Measurements from ENCODE around the gene NSUN4. TPM values are rescaled to one million over a fixed set of nuclear protein-coding genes. Genes with fewer than 3 reads are reported as not detected.

Gene NSUN4
- total and polyA plus RNA-seq, 2 of the 13 experiments (the other 11 are each of a cell fraction or from before 2014, with no cell fraction given) = 21.5 to 23.5 TPM

DNA sequence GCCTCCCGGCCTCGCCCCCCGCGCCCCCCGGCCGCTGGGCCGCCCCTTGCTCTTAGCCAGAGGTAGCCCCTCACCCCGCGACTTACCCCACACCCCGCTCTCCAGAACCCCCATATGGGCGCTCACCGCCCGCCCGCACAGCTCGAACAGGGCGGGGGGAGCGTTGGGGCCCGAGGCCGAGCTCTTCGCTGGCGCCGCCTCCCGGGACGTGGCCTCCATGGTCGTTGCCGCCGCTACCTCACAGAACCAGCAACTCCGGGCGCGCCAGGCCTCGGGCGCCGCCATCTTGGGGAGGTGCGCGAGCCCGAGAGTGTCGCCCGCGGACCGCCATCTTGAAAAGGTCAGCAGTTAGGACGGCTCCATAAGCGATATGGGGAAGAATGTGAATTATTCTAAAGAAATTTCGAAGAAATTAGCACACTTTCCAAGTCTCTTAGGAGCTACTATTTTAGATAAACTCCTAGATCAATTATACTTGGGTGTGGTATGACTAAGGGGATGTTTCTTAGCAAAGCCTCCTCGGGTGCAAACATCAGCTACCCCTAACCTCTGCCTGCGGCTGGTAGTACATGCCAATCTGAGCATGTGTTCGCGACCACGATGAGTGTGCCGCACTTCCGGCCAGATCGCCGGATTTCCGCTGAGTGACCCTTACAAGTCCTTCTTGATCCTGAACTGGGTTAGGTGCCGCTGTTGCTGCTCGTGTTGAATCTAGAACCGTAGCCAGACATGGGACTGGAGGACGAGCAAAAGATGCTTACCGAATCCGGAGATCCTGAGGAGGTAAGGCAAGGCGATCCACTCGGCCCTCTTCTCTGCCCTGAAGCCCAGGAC lies 37.4 kb upstream of the NSUN4 start, which contains the start of the genes LRRC41 and UQCRH (continued):
- TF ChIP-seq, protein P1, sequence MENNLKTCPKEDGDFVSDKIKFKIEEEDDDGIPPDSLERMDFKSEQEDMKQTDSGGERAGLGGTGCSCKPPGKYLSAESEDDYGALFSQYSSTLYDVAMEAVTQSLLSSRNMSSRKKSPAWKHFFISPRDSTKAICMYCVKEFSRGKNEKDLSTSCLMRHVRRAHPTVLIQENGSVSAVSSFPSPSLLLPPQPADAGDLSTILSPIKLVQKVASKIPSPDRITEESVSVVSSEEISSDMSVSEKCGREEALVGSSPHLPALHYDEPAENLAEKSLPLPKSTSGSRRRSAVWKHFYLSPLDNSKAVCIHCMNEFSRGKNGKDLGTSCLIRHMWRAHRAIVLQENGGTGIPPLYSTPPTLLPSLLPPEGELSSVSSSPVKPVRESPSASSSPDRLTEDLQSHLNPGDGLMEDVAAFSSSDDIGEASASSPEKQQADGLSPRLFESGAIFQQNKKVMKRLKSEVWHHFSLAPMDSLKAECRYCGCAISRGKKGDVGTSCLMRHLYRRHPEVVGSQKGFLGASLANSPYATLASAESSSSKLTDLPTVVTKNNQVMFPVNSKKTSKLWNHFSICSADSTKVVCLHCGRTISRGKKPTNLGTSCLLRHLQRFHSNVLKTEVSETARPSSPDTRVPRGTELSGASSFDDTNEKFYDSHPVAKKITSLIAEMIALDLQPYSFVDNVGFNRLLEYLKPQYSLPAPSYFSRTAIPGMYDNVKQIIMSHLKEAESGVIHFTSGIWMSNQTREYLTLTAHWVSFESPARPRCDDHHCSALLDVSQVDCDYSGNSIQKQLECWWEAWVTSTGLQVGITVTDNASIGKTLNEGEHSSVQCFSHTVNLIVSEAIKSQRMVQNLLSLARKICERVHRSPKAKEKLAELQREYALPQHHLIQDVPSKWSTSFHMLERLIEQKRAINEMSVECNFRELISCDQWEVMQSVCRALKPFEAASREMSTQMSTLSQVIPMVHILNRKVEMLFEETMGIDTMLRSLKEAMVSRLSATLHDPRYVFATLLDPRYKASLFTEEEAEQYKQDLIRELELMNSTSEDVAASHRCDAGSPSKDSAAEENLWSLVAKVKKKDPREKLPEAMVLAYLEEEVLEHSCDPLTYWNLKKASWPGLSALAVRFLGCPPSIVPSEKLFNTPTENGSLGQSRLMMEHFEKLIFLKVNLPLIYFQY (CRISPR knock-in tag; IDR thresholded peaks at IDR 0.05; ENCODE audit: borderline replicate concordance) = peak; percentile 10; the same call in 1 of the 2 replicates
- TF ChIP-seq YEATS2 (CRISPR knock-in tag; IDR thresholded peaks at IDR 0.05; ENCODE audit: borderline replicate concordance) (peak; percentile 19; the same call in 1 of the 2 replicates), MYC (CRISPR knock-in tag; IDR thresholded peaks at IDR 0.05; ENCODE audit: borderline replicate concordance) (peak; percentile 88), ZNF607 (CRISPR knock-in tag; IDR thresholded peaks at IDR 0.05; ENCODE audit: borderline replicate concordance) (peak; percentile 62; the same call in 1 of the 2 replicates), NFE2L1 (CRISPR knock-in tag; IDR thresholded peaks at IDR 0.05; ENCODE audit: borderline replicate concordance) (no peak), TCF12 (IDR thresholded peaks at IDR 0.05) (no peak), TCF12 (CRISPR knock-in tag; IDR thresholded peaks at IDR 0.05) (no peak), FOXO1 (CRISPR knock-in tag; IDR thresholded peaks at IDR 0.05) (peak; percentile 16; the same call in 1 of the 2 replicates), ISX (CRISPR knock-in tag; conservative IDR thresholded peaks at IDR 0.05) (no peak), RFXAP (CRISPR knock-in tag; IDR thresholded peaks at IDR 0.05; ENCODE audit: borderline replicate concordance) (no peak), HNRNPK (IDR thresholded peaks at IDR 0.05; ENCODE audit: low read depth, low read length, poor library complexity, severe bottlenecking) (peak; percentile 77), ZFP90 (CRISPR knock-in tag; IDR thresholded peaks at IDR 0.05; ENCODE audit: borderline replicate concordance) (peak; percentile 24; the same call in 1 of the 2 replicates), YY1 (IDR thresholded peaks at IDR 0.05; ENCODE audit: insufficient read depth, insufficient replicate concordance, low read depth, low read length) (peak; percentile 99), NFRKB (IDR thresholded peaks at IDR 0.05) (peak; percentile 66)
- TF ChIP-seq, protein P2, sequence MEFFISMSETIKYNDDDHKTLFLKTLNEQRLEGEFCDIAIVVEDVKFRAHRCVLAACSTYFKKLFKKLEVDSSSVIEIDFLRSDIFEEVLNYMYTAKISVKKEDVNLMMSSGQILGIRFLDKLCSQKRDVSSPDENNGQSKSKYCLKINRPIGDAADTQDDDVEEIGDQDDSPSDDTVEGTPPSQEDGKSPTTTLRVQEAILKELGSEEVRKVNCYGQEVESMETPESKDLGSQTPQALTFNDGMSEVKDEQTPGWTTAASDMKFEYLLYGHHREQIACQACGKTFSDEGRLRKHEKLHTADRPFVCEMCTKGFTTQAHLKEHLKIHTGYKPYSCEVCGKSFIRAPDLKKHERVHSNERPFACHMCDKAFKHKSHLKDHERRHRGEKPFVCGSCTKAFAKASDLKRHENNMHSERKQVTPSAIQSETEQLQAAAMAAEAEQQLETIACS (CRISPR knock-in tag; IDR thresholded peaks at IDR 0.05) = peak; percentile 93
- TF ChIP-seq, protein P3, sequence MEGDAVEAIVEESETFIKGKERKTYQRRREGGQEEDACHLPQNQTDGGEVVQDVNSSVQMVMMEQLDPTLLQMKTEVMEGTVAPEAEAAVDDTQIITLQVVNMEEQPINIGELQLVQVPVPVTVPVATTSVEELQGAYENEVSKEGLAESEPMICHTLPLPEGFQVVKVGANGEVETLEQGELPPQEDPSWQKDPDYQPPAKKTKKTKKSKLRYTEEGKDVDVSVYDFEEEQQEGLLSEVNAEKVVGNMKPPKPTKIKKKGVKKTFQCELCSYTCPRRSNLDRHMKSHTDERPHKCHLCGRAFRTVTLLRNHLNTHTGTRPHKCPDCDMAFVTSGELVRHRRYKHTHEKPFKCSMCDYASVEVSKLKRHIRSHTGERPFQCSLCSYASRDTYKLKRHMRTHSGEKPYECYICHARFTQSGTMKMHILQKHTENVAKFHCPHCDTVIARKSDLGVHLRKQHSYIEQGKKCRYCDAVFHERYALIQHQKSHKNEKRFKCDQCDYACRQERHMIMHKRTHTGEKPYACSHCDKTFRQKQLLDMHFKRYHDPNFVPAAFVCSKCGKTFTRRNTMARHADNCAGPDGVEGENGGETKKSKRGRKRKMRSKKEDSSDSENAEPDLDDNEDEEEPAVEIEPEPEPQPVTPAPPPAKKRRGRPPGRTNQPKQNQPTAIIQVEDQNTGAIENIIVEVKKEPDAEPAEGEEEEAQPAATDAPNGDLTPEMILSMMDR (CRISPR knock-in tag; IDR thresholded peaks at IDR 0.05) = peak; percentile 35
- TF ChIP-seq, protein P4, sequence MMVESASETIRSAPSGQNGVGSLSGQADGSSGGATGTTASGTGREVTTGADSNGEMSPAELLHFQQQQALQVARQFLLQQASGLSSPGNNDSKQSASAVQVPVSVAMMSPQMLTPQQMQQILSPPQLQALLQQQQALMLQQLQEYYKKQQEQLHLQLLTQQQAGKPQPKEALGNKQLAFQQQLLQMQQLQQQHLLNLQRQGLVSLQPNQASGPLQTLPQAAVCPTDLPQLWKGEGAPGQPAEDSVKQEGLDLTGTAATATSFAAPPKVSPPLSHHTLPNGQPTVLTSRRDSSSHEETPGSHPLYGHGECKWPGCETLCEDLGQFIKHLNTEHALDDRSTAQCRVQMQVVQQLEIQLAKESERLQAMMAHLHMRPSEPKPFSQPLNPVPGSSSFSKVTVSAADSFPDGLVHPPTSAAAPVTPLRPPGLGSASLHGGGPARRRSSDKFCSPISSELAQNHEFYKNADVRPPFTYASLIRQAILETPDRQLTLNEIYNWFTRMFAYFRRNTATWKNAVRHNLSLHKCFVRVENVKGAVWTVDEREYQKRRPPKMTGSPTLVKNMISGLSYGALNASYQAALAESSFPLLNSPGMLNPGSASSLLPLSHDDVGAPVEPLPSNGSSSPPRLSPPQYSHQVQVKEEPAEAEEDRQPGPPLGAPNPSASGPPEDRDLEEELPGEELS (CRISPR knock-in tag; IDR thresholded peaks at IDR 0.05) = 0 out of 2 replicates have a peak, but pooled peaks have one; percentile 14
- TF ChIP-seq, protein P5, sequence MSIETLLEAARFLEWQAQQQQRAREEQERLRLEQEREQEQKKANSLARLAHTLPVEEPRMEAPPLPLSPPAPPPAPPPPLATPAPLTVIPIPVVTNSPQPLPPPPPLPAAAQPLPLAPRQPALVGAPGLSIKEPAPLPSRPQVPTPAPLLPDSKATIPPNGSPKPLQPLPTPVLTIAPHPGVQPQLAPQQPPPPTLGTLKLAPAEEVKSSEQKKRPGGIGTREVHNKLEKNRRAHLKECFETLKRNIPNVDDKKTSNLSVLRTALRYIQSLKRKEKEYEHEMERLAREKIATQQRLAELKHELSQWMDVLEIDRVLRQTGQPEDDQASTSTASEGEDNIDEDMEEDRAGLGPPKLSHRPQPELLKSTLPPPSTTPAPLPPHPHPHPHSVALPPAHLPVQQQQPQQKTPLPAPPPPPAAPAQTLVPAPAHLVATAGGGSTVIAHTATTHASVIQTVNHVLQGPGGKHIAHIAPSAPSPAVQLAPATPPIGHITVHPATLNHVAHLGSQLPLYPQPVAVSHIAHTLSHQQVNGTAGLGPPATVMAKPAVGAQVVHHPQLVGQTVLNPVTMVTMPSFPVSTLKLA (IDR thresholded peaks at IDR 0.05) = peak; percentile 70

All from HepG2 (cell line).